Gastrocnemius medialis (tissue), 4 donors: Measurements from ENCODE around the gene ARMC3.

ENCODE experiments used
- CTCF ChIP-seq, 5 experiments: fragments of 450-650 bp in 3 of 5; fragments of 200-600 bp in 2 of 5; sonication (generic) in 2 of 5; IDR thresholded peaks in 4 of 5; conservative IDR thresholded peaks in 1 of 5; 1 replicate in 4 of 5; 2 replicates in 1 of 5; pipeline ENCODE4 v1.5.1; 2016 to 2019; ENCODE audit warnings: antibody characterized with exemption in 5 of 5, mild to moderate bottlenecking in 3 of 5, moderate library complexity in 3 of 5
- POLR2A ChIP-seq, 2 donors: fragments of 450-650 bp; IDR thresholded peaks; one replicate each; pipeline ENCODE4 v1.6.1; 2017; ENCODE audit warnings: antibody characterized with exemption in 2 of 2, mild to moderate bottlenecking in 2 of 2, moderate library complexity in 2 of 2

- TF ChIP-seq CTCF (IDR thresholded peaks at IDR 0.05 in 4 of 5, conservative IDR thresholded peaks at IDR 0.05 in 1 of 5) = no peak
- no peak for TF ChIP-seq POLR2A (IDR thresholded peaks at IDR 0.05)
Observed at GRCh38 chr10:22980822-22981221, 53.0 kb downstream of the ARMC3 start.
